ENCODE data around the gene POLN. TPM values are rescaled to one million over a fixed set of nuclear protein-coding genes. Genes with fewer than 3 reads are reported as not detected.

Gene POLN
- total and polyA plus RNA-seq, 12 donors: 0.69 to 10.6 (median 3.0) TPM

DNA sequence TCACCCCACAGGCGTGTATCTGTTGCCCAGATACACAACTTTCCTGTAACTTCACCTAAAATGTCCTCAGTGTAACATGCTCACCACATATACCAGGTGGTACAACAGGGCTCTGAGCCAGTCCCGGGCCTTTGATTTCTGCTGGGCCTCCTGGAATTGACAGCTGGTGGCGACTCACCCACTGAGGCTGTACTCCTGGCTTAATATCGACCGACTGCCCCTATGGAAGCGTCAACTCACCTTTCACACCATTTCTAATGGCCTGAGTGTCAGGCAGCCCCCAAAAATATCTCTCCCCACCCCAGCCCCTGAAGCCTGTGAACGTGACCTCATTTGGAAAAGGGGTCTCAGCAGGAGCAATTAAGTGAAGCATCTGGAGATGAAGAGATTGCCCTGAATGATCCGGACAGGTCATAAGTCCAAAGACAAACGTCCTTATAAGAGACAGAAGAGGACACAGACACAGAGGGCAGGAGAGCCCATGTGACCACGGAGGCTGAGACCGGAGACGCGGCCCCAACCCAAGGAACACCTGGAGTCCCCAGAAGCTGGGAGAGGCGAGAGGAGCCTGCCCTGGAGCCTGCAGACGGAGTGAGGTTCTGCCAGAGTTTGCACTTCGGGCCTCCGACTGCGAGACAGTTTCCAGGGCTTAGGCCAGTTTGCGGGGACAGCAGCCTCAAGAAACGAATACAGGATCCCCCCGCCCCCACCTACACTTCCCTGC lies 32.6 kb upstream of the POLN start:
- intact Hi-C loops (cut with DNase I): no loop called here
- DNase-seq: no peak
- WGBS, 4 donors: 85 to 89% (median 88%) methylated on average over 16 to 21 of the region's 21 CpGs

DNA sequence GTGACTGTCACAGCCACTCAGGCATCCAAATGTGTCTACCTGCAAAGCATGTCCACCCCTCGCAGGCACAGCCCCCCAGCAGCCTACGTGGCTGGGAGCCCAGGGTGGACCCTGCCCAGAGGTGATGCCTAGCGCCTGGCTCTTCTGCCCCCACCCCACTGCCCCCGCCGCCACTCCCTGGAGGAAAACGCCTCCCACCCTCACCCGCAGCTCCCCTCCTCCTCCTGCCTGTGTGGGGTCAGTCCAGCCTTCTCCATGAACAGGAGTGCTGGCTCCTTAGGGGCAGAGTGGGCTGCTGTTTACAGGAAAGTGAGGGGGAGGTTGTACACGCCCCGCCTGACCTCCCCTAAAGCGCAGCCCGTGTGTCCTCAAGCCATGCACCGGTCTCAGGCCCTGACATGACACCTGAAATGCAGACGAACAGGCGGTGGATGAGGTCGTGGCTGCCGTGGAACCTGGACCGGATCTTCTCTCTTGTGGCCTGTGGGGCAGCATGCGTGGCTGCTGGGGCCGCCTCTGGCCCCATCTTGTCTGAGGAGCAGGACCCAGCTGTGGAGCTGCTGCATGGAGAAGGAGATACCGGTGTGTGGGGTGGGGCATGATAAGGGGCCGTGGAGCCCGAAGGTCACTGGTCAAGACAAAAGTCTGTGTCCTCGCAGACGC lies 31.9 kb upstream of the POLN start:
- H3K4me3 ChIP-seq: no peak overlapping the region
- peaks cover 0 to 8% of the 10 kb centered on the region in 2 donors for H3K4me1 ChIP-seq (replicated peaks in 1 of 2)
- H3K27me3 ChIP-seq: no peaks in the 10 kb centered on the region
- intact Hi-C loops (cut with DNase I): no loop called here
- TF ChIP-seq, protein P1, sequence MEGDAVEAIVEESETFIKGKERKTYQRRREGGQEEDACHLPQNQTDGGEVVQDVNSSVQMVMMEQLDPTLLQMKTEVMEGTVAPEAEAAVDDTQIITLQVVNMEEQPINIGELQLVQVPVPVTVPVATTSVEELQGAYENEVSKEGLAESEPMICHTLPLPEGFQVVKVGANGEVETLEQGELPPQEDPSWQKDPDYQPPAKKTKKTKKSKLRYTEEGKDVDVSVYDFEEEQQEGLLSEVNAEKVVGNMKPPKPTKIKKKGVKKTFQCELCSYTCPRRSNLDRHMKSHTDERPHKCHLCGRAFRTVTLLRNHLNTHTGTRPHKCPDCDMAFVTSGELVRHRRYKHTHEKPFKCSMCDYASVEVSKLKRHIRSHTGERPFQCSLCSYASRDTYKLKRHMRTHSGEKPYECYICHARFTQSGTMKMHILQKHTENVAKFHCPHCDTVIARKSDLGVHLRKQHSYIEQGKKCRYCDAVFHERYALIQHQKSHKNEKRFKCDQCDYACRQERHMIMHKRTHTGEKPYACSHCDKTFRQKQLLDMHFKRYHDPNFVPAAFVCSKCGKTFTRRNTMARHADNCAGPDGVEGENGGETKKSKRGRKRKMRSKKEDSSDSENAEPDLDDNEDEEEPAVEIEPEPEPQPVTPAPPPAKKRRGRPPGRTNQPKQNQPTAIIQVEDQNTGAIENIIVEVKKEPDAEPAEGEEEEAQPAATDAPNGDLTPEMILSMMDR (IDR thresholded peaks at IDR 0.05): no peak
- TF ChIP-seq POLR2A (IDR thresholded peaks at IDR 0.05): no peak
- no peaks in the 10 kb centered on the region for H3K9me3 ChIP-seq (replicated peaks in 1 of 3)
- no peaks in the 10 kb centered on the region for H3K36me3 ChIP-seq (replicated peaks in 1 of 2)
- 86 to 91% (median 90%) methylated on average over 10 to 24 of the region's 24 CpGs for WGBS, 4 donors
- DNase-seq: no peak
- H3K27ac ChIP-seq: no peak overlapping the region

More for the DNA sequence above, 32.6 kb upstream of the POLN start:
- Histone ChIP-seq H3K9me3 (replicated peaks in 1 of 3) (no peaks in the 10 kb centered on the region), H3K36me3 (replicated peaks in 1 of 2) (no peaks in the 10 kb centered on the region), H3K4me1 (replicated peaks in 1 of 2) (peaks cover 0 to 8% of the 10 kb centered on the region in 2 donors), H3K4me3 (no peak overlapping the region), H3K27ac (no peak overlapping the region), H3K27me3 (no peaks in the 10 kb centered on the region)
- TF ChIP-seq, protein P1 (IDR thresholded peaks at IDR 0.05): no peak
- TF ChIP-seq POLR2A (IDR thresholded peaks at IDR 0.05): no peak

DNA sequence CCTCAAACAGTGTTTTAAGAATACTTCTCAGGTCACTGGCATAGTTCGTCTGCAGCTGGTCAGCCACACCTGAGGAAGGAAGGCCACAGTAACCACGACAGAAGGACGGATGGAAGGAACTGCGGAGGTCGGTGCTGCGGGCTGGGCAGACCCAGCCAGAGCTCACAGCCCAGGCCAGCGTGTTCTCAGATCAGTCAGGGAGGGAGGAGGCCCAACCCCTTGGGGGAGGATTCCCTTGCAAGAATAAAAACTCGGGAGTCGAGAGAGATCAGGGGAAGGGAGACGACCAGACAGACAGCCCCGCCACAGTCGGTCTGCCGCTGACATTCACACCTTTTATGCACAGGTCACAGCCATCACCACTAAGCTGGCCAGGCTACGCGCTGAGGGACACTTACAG lies 31.3 kb upstream of the POLN start:
- 86 to 89% (median 88%) methylated on average over 11 to 15 of the region's 15 CpGs for WGBS, 4 donors

DNA sequence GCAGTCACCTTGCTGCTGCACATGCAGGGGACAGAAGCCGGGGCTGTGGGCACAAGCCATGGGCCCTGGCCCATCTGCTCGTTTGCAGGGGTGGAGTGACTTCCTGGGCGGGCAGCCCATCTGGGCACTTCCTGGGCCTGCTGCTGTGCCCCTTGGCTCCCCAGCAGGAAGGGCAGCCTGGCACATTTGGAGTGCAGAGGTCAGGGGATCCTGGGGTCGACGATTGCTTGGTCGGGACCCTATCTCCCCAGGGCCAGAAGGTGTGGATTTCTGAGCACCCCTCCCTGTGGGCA lies 30.9 kb upstream of the POLN start:
- TF ChIP-seq, protein P1 (IDR thresholded peaks at IDR 0.05): no peak
- no peak for TF ChIP-seq POLR2A (IDR thresholded peaks at IDR 0.05)
- no peak overlapping the region for H3K4me3 ChIP-seq
- 87 to 100% (median 88%) methylated on average over 3 to 6 of the region's 6 CpGs for WGBS, 4 donors
- no peak for DNase-seq
- H3K9me3 ChIP-seq (replicated peaks in 1 of 3): no peaks in the 10 kb centered on the region
- no peak overlapping the region for H3K27ac ChIP-seq
- H3K36me3 ChIP-seq (replicated peaks in 1 of 2): no peaks in the 10 kb centered on the region
- peaks cover 0 to 8% of the 10 kb centered on the region in 2 donors for H3K4me1 ChIP-seq (replicated peaks in 1 of 2)
- intact Hi-C loops (cut with DNase I): no loop called here
- no peaks in the 10 kb centered on the region for H3K27me3 ChIP-seq

More for the DNA sequence above, 31.3 kb upstream of the POLN start:
- Histone ChIP-seq H3K27ac (no peak overlapping the region), H3K4me3 (no peak overlapping the region), H3K4me1 (replicated peaks in 1 of 2) (peaks cover 0 to 8% of the 10 kb centered on the region in 2 donors), H3K9me3 (replicated peaks in 1 of 3) (no peaks in the 10 kb centered on the region), H3K27me3 (no peaks in the 10 kb centered on the region), H3K36me3 (replicated peaks in 1 of 2) (no peaks in the 10 kb centered on the region)
- intact Hi-C loops (cut with DNase I): no loop called here
- no peak for TF ChIP-seq POLR2A (IDR thresholded peaks at IDR 0.05)
- TF ChIP-seq, protein P1 (IDR thresholded peaks at IDR 0.05): no peak
- DNase-seq: no peak
